Glomerular visceral epithelial cell (primary cell): ENCODE data around the gene MYL7.

Experiments used
- DNase-seq: peaks from one replicate; pipeline ENCODE4 v3.0.0-alpha.2; 2016; ENCODE audit errors: extremely low spot score

Gene MYL7

DNA sequence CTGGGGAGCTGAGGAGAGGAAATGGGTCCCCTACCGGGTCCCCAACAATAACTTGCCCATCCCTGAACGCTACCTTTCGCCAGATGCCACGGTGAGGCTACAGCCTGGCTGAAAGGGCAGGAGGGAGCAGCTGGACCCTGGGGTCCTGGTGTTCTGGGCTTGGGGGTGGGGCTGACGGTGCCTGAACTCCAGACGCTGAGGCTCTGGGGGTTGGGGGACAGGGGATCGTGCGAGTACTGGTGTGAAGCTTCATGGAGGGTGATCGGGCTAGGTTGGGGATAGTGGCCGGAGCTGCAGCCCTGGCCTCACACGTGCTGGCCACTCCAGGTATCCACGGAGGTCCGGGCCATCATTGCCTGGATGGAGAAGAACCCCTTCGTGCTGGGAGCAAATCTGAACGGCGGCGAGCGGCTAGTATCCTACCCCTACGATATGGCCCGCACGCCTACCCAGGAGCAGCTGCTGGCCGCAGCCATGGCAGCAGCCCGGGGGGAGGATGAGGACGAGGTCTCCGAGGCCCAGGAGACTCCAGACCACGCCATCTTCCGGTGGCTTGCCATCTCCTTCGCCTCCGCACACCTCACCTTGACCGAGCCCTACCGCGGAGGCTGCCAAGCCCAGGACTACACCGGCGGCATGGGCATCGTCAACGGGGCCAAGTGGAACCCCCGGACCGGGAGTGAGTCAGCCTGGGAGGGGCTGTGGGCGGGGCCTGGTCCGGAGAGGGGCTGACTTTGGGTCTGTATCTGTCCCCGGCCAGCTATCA, 28.7 kb downstream of the MYL7 start:
- DNase-seq: no peak

DNA sequence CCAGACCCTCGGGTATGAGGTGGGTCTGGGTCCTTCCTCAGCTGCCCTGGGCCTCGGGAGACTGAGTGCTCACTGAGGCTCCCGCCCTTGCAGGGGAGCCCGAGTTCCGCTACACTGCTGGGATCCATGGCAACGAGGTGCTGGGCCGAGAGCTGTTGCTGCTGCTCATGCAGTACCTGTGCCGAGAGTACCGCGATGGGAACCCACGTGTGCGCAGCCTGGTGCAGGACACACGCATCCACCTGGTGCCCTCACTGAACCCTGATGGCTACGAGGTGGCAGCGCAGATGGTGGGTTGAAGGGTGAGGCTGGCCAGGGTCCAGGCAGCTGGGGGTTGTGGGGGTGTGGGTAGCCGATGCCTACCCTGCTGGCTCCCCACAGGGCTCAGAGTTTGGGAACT, 29.4 kb downstream of the MYL7 start:
- DNase-seq: no peak

DNA sequence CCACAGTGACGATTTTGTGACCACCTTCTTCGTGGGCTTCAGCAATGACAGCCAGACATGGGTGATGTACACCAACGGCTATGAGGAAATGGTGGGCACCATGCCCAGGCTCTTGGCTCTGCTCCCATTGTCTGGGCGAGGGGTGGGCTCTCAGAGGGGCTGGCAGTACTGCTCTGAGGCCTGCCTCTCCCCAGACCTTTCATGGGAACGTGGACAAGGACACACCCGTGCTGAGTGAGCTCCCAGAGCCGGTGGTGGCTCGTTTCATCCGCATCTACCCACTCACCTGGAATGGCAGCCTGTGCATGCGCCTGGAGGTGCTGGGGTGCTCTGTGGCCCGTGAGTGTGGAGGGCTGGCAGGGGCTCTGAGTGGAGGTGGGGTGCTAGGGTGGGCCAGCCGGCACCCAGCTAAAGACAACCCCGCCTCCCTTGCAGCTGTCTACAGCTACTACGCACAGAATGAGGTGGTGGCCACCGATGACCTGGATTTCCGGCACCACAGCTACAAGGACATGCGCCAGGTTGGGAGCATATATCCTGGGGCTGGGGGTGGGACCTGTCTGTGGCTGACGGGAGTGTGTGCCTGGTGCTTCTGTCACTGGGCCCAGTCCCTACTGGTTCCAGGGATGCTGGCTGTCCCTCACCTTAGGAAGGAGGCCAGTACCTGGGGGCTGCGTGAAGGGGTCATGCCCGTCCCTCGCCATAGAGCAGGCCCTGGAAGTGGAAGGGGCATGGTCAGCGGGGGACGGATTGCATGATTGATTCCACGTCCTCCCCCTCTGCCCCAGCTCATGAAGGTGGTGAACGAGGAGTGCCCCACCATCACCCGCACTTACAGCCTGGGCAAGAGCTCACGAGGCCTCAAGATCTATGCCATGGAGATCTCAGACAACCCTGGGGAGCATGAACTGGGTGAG, 30.2 kb downstream of the MYL7 start:
- DNase-seq: no peak

DNA sequence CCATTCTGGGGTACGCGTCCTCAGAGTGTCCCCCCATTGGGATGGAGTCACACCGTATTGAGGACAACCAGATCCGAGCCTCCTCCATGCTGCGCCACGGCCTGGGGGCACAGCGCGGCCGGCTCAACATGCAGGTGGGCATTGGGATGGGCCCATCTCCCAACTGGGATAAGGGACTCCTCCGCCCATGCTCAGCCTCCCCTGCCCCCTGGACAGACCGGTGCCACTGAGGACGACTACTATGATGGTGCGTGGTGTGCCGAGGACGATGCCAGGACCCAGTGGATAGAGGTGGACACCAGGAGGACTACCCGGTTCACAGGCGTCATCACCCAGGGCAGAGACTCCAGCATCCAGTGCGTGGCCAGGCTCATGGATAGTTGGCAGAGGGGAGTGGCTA, 31.1 kb downstream of the MYL7 start:
- DNase-seq: no peak

DNA sequence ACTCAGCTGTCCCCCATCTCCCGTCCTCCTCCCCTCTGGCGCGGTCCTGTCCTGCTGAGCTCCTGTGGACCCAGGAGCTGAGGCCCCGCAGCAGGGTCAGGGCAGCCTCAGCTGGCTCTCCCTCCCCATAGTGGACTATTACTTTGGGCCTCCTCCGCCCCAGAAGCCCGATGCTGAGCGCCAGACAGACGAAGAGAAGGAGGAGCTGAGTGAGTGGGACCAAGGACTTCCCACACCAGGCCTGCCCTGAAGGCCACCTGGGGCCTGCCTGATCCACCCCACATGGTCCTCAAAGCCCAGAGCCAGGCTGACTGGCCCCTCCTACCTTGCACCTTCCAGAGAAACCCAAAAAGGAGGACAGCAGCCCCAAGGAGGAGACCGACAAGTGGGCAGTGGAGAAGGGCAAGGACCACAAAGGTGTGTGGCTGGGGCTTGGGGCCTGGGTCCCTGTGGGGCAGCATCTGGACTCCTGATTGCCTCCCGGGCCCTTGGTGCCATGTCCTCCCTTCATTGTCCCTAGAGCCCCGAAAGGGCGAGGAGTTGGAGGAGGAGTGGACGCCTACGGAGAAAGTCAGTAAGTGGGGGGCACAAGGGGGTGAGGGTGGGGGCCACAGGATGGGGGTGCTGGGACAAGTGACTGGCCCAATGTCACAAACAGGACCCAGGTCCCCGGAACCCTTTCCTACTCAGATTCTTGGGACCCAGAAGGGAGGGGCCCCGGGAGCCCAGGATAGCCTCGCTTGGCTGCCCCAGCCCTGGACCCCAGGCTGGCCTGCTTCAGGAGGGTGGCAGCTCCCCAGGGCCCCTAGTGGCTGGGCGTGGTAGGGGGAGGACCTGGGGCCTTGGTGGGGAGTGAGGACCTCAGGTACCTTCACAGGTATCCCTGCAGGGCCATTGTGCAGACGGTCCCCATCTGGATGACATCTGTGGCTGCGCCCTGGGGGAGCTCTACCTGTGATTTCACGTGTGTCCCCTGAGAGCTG, 32.1 kb downstream of the MYL7 start:
- DNase-seq: no peak

DNA sequence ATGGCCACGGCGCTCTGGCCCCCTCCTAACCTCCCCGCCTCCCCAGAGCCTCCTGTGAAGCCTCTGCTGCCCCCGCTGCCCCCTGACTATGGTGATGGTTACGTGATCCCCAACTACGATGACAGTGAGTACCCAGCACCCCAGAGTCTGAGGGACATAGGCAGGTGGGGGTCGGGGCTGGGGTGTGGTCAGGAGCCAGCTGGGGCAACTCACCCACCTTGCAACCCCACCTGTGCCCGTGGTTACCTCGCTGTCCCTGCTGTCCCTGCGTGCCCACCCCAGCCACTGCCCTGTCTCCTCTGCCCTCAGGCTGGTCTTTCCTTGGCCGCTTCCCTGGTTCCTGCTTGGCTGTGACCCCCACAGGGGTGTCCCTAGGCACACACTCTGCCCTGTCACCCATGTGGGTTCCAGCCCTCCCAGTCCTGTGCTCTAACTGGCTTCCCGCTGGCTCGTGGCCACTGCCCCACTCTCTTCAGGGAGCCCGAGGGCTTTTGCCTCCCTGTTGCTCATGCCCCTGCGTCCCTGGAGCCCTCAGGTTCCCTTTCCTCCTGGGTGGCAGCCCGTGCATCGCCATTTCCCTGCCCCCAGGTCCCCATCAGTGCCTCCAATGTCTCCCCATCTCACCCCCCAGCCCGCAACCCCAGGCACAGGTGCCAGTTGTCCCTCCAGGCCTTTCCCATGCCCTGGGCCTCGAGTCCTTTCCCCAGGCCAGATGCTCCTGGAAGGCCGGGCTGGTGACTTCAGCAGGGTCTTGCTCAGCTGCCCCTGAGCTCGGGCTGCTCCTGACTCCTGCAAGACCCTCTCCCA, 33.0 kb downstream of the MYL7 start:
- no peak for DNase-seq

DNA sequence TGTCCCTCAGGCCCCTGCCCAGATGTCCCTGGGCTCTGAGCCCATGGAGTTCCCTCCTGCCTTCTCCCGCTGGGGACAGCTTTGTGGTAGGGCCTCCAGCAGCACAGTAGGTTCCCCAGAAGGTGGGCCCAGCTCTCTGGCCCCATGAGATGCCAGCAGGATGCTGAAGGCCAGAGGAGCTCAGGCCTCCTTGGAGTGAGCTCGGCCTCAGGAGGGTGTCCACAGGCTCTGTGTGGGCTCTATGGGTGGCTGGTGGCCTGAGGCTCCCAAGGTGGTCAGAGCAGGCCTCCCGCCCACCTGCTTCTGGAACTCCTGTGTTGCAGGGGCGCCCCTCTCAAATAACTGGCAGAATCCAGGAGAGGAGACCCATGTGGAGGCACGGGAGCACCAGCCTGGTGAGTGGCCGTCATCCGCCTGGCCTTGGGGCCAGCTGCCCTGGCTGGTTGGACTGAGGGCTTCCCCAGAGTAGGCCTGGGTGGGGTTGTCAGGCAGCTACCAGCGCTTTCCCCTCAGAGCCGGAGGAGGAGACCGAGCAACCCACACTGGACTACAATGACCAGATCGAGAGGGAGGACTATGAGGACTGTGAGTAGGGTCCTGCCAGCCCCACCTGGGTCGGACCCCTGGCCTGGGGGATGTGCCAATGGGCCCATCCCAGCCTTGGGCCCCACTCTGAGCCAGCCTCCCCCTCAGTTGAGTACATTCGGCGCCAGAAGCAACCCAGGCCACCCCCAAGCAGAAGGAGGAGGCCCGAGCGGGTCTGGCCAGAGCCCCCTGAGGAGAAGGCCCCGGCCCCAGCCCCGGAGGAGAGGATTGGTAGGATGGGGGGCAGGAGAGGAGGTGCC, 33.8 kb downstream of the MYL7 start:
- DNase-seq: no peak

DNA sequence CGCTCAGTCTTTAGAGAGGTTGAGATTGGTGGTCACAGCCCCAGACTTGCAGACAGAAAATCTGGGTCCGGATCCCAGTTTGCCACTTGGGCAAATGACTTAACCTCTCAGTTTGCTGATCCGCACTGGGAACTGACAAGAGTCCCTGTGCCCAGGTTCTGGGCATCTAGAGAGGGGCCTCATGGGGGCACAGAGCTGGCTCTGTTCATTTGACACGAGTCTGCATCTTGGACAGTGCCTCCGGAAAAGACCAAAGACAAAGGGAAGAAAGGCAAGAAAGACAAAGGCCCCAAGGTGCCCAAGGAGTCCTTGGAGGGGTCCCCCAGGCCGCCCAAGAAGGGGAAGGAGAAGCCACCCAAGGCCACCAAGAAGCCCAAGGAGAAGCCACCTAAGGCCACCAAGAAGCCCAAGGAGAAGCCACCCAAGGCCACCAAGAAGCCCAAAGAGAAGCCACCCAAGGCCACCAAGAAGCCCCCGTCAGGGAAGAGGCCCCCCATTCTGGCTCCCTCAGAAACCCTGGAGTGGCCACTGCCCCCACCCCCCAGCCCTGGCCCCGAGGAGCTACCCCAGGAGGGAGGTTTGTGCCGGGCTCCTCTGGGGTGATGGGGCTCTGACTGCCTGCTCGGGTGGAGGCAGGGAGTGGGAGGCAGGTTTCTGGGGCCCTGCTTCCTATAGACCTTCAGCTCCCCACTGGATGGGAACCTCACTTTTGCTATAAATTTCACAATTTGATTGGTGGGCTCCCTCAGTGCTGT, 34.6 kb downstream of the MYL7 start:
- no peak for DNase-seq

DNA sequence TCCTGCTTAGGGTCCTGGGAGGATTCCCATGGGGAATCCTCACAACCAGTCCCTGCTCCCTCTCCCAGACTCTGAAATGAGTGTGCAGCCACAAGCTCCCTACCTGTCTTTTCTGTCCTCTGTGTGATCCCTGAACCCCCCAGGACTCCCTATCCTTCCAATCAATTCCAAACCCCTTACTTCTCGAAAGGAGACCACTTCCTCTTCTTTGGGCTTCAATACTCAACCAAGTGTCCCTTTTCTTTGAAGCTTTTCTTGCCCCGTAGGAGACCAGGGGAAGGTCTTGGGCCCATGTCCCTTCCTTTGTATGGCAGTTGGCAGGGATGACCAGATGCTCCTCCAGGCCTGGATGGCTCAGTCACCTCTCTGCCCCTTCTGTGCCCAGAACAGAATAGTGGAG, 35.3 kb downstream of the MYL7 start:
- no peak for DNase-seq

DNA sequence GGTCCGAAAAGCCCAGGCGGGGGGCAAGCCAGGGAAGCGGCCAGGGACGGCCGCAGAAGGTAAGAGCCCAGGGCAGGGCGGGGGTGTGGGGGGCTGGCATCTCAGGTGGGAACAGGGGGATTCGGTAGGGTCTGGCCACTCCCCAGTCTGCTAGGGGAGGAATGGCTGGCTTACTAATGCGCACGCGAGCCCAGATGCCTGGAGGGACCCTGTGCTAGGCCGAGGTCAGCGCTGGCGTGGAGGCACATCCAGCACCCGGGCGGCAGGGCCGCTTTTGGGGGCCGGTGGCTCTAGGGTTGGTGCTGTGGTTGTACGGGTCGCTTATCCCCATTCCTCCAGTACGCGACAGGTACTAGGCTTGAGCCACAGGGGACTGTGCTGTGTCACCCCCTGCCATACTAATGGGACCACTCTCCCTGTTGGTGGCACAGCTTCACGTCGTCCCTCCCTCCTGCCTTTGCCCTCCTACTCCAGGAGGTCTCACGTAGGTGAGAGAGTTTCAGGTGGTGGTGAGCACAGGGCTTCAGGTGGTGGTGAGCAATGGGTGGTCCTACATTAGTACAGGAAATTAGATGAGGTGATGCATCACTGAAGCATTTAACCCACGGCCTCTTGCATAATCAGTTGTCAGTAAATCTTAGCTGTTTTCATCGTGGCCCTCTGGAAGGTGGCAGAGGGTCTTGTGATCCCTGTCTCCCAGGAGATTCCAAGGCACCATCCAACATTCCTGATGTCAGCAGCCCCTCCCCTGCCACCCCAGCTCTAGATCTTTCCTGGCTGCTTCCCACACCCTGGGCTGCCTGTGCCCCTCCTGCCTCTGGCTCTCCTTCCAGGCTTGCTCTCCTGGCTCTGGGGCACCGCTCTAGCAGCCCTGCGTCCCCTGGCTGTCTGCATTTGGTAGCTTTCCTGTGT, 36.0 kb downstream of the MYL7 start:
- peak; percentile 77 for DNase-seq

DNA sequence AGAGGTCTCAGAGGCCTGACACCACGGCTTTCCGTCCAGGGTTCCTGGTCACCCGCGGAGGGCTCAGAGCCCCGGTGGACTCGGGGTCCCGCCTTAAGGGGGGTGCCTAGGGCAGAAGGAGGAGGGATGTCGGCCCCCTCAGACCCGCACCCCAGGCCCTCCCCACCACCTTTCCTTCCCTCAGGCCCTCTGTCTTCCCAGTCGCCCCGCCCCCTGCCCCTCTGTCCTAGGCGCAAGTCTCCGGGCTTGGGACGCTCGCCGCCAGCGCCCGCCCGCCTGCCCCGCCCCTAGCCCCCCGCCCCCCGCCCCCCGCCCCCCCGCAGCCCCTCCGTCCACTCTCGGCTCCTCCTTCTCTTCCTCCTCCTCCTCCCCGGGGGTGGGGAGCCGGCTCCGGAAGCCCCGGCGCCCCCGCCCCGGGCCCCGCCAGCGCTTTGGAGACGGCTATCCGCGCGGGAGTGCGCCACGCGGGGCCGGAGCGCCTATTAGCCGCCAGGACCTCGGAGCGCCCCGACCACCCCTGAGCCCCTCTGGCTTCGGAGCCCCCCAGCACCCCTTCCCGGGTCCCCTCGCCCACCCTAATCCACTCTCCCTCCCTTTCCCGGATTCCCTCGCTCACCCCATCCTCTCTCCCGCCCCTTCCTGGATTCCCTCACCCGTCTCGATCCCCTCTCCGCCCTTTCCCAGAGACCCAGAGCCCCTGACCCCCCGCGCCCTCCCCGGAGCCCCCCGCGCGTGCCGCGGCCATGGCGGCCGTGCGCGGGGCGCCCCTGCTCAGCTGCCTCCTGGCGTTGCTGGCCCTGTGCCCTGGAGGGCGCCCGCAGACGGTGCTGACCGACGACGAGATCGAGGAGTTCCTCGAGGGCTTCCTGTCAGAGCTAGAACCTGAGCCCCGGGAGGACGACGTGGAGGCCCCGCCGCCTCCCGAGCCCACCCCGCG, 36.9 kb downstream of the MYL7 start, which contains the start of gene AEBP1:
TSS of gene AEBP1 (plus strand) at position 423 of the 937 bp plus-strand sequence. CDS start at position 744, 321 bp downstream.
- no peak for DNase-seq

DNA sequence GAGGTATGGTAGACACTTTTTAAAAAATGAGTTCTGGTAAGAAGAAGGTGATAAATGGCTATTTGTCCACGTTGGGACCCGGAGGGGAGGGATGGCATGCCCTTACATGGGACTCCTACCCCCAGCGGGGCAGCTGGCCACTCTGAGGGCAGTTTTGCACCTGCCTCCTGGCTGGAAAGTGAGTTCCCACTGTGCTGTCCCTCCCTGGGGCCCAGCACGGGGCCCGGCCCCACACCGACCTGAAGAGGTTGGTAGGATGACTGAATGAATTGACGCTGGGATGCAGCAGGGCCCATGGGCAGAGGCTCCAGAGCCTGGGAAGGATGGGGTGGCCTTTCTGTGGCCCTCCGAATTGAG, 37.6 kb downstream of the MYL7 start:
- DNase-seq: no peak

DNA sequence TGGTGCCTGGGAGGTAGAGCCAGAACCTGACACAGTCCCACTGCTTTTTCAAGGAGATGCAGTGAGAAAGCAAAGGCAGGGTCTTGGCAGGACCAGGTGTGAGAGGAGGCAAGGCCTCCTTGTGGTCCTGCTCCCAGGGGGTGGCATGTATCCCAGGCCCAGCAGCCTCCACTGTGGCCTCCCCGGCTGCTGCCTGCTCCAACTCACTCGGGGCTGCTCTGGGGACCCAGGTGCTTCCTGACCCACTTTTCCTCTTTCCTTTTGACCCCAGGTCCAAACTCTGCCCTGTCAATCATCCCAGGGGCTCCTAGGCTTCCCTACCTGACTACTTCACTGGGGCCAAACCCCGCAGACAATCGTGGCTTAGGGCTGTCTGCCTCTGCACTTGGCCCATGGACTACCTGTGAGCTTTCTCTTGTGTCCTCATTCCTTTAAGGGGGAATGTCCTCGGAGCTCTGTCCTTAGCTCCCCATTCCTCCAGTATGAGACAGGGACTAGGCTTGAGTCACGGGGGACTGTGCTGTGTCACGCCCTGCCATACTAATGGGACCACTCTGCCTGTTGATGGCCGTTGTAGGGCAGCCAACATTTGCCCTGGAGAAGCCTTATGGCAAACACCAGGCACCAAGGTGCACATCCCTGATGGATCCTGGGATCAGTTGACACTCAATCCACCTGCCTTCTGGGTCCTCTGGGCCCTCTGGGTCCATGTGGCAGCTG, 38.1 kb downstream of the MYL7 start:
- DNase-seq: no peak

DNA sequence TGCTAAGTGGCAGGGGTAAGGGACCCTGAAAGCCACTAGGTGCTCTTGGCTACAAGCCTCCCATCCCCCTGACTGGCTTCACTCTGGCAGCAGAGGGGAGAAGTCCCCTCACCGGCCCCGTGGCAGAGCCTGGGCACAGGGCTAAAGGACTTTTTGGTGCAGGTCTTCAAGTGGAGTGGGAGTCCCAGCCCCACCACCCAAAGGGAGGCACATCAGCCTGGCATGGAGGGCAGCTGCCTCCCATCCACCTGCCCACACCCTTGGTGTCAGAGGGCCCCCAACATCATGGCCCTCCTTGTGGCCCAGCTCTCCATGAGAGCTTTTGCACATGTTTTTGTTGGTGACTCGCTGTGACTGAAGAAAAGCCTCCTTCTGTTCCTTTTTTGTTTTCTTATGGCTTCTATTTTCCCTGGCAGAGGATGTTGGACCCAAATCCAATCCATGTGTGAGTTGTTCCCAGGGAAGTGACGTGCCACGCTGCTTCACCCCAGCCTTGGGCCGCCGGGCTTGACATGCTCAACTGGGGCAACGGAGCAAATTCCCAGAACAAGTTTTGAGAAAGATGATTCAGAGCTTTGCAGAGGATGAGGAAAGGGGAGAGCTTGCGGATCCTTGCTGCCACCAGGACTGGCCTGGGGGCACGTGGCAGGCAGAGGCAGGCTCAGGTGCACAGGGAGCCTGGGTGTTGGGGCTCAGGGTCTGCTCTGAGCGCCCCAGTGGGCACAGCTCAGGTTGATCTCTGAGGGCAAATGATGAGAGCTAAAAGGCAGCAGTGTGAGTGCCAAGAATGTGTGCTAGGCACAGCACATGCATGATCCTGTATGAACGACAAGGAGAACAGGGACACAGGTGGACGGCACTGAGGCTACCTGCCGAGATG, 38.9 kb downstream of the MYL7 start:
- DNase-seq: peak; percentile 37

DNA sequence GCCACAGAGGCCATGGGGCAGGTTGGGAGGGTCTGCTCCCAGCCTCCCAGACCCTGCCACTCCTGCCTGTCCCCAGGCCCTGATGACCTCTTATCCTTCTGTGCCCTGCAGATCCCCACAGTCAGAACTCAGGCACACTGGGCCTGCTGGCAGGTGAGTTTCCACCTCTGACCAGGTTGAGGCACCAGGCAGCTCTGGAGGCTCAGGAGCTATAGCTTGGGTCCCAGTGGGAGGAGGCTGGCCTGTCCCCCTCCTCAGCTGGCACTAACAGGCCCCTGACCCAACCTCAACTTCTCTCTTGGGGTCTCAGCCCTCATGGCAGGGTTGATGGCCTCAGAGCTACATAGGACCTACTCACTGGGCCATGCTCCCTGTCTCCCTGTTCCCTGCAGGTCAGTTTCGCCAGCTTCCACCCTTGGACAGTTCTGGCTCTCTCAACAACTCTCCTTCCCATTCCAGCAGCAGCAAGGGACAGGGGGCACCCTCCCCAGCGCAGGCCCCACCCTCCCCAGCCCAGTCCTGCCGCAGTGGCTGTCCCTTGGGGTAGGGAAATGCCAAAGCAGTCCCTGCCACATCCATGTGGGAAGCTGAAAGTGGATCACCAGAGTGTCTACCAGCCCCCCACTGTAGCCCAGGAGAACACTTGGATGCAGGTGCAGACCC, 39.7 kb downstream of the MYL7 start:
- DNase-seq: no peak
